ENCODE results near the gene CGB7. TPM values are rescaled to one million over a fixed set of nuclear protein-coding genes. Genes with fewer than 3 reads are reported as not detected.
"Not testable (repeated sequence)": the region's sequence is repeated elsewhere in the genome, so short reads cannot be mapped to it uniquely, and the experiment has no call there.

The CGB7 gene
- total RNA-seq, 1 donor from 2014 or later, result 0.25 TPM

GRCh38 chr19:49073514-49074378 is 16.2 kb upstream of the CGB7 start:
- DNase-seq (ENCODE audit: low read depth), result no peak

- no peak for DNase-seq (ENCODE audit: low read depth)
Observed at GRCh38 chr19:49071860-49072547, 14.5 kb upstream of the CGB7 start.

- DNase-seq (ENCODE audit: low read depth), result no peak
Observed at GRCh38 chr19:49070416-49070815, 12.9 kb upstream of the CGB7 start.

GRCh38 chr19:49069026-49069425 is 11.5 kb upstream of the CGB7 start:
- no peak for DNase-seq (ENCODE audit: low read depth)

GRCh38 chr19:49067554-49067953 is 10.0 kb upstream of the CGB7 start:
- DNase-seq (ENCODE audit: low read depth), result no peak

GRCh38 chr19:49065905-49066512 is 8.5 kb upstream of the CGB7 start:
- DNase-seq (ENCODE audit: low read depth), result no peak

- no peak for DNase-seq (ENCODE audit: low read depth)
Observed at GRCh38 chr19:49064768-49065611, 7.4 kb upstream of the CGB7 start, which contains the start of gene NTF4. Gene NTF4 (minus strand): TSS chr19:49064818. CDS start chr19:49061997, 2,821 bp downstream.

GRCh38 chr19:49064029-49064629 is 6.6 kb upstream of the CGB7 start:
- DNase-seq (ENCODE audit: low read depth), result no peak

GRCh38 chr19:49061445-49061844 is 3.9 kb upstream of the CGB7 start:
- DNase-seq (ENCODE audit: low read depth), result no peak

GRCh38 chr19:49061000-49061399 is 3.5 kb upstream of the CGB7 start:
- no peak for DNase-seq (ENCODE audit: low read depth)

GRCh38 chr19:49059053-49059452 is 1.5 kb upstream of the CGB7 start:
- no peak for DNase-seq (ENCODE audit: low read depth)

GRCh38 chr19:49058562-49058961 is 1.0 kb upstream of the CGB7 start:
- DNase-seq (ENCODE audit: low read depth), result peak; percentile 13

GRCh38 chr19:49056902-49057596 is 500 bp downstream of the CGB7 start:
- DNase-seq (ENCODE audit: low read depth), result not testable (repeated sequence)

GRCh38 chr19:49056101-49056901 is 1.2 kb downstream of the CGB7 start:
- DNase-seq (ENCODE audit: low read depth), result no peak

GRCh38 chr19:49050376-49051033 is 7.0 kb downstream of the CGB7 start:
- DNase-seq (ENCODE audit: low read depth), result peak; percentile 33

- not testable (repeated sequence) for DNase-seq (ENCODE audit: low read depth)
Observed at GRCh38 chr19:49049834-49050233, 7.7 kb downstream of the CGB7 start.

- not testable (repeated sequence) for DNase-seq (ENCODE audit: low read depth)
Observed at GRCh38 chr19:49049011-49049410, 8.5 kb downstream of the CGB7 start, which contains the start of gene CGB8. Gene CGB8 (minus strand): TSS chr19:49049111. CDS start chr19:49048739, 372 bp downstream.

- not testable (repeated sequence) for DNase-seq (ENCODE audit: low read depth)
Observed at GRCh38 chr19:49043548-49043947, 14.0 kb downstream of the CGB7 start, which contains the start of gene CGB5. Gene CGB5 (plus strand): TSS chr19:49043848. CDS start chr19:49044210, 362 bp downstream.

- DNase-seq (ENCODE audit: low read depth), result not testable (repeated sequence)
Observed at GRCh38 chr19:49042666-49043065, 14.9 kb downstream of the CGB7 start.

Data from renal cortical epithelial cell (primary cell).